CD4-positive, alpha-beta T cell (primary cell): ENCODE results near the gene ZNF280D. TPM values are rescaled to one million over a fixed set of nuclear protein-coding genes. Genes with fewer than 3 reads are reported as not detected.

Experiments used
- ATAC-seq: fragments of 200-7000 bp; cut with Tn5 transposase; one replicate; pipeline ENCODE4 v1.10.0; 2022; ENCODE audit warnings: mild to moderate bottlenecking; ENCODE audit not compliant: poor library complexity
- CTCF ChIA-PET: fragments of 350-600 bp; sonication (Branson Sonifier 250); formaldehyde crosslinking; loops from one replicate; lab custom pipeline; 2021; ENCODE audit warnings: antibody characterized with exemption, inconsistent platforms; lab: Charles Lee
- POLR2A ChIA-PET: fragments of 350-600 bp; sonication (Branson Sonifier 250); formaldehyde crosslinking; loops from one replicate; lab custom pipeline; 2021; ENCODE audit warnings: antibody characterized with exemption, inconsistent platforms; lab: Charles Lee
- DNase-seq, 14 experiments: peaks; one replicate each; pipeline ENCODE4 v3.0.0-alpha.2; 2013 to 2020; ENCODE audit warnings: mixed read lengths in 2 of 14
- H3K27ac ChIP-seq, 2 donors: one replicate each; pipeline versions ENCODE4 v1.5.1 to v1.7.0; 2013; ENCODE audit warnings: low read length in 2 of 2, low read depth in 1 of 2, mild to moderate bottlenecking in 1 of 2
- H3K27me3 ChIP-seq, 2 experiments: 1 replicate in 1 of 2; 2 replicates in 1 of 2; pipeline versions ENCODE4 v1.6.1 to v1.7.0; 2013; ENCODE audit warnings: low read length in 2 of 2, control low read depth in 1 of 2, mild to moderate bottlenecking in 1 of 2, moderate library complexity in 1 of 2; ENCODE audit not compliant: insufficient read depth in 2 of 2, control insufficient read depth in 1 of 2
- H3K36me3 ChIP-seq: one replicate; pipeline ENCODE4 v1.6.1; 2013; ENCODE audit warnings: low read length, control low read depth; ENCODE audit not compliant: insufficient read depth
- H3K4me1 ChIP-seq: one replicate; pipeline ENCODE4 v1.6.1; 2013; ENCODE audit warnings: low read length, control low read depth; ENCODE audit not compliant: insufficient read depth
- H3K4me3 ChIP-seq: one replicate; pipeline ENCODE4 v1.5.1; 2013; ENCODE audit warnings: mild to moderate bottlenecking, low read length, moderate library complexity
- H3K9me3 ChIP-seq, 2 experiments: 1 replicate in 1 of 2; 2 replicates in 1 of 2; pipeline versions ENCODE4 v1.6.1 to v1.7.0; 2013; ENCODE audit warnings: low read length in 2 of 2, mild to moderate bottlenecking in 2 of 2, control low read depth in 1 of 2, moderate library complexity in 1 of 2; ENCODE audit not compliant: control insufficient read depth in 1 of 2, insufficient read depth in 1 of 2
- H3K27ac Mint-ChIP-seq: one replicate; pipeline ENCODE4 v1.8.0; 2020; ENCODE audit warnings: mixed read lengths
- H3K27me3 Mint-ChIP-seq: one replicate; pipeline ENCODE4 v1.8.0; 2021; ENCODE audit warnings: mixed read lengths
- H3K36me3 Mint-ChIP-seq: one replicate; pipeline ENCODE4 v1.8.0; 2021; ENCODE audit warnings: low read depth, mixed read lengths
- H3K4me1 Mint-ChIP-seq: one replicate; pipeline ENCODE4 v1.8.0; 2021; ENCODE audit warnings: low read depth, mixed read lengths
- H3K4me3 Mint-ChIP-seq: one replicate; pipeline ENCODE4 v1.8.0; 2020; ENCODE audit warnings: mild to moderate bottlenecking, mixed read lengths
- H3K9me3 Mint-ChIP-seq: one replicate; pipeline ENCODE4 v1.8.0; 2020; ENCODE audit warnings: mixed read lengths
- CTCF ChIP-seq: fragments of 200-600 bp; IDR thresholded peaks from one replicate; pipeline ENCODE4 v1.8.0; 2022; ENCODE audit warnings: antibody characterized with exemption, mild to moderate bottlenecking
- intact Hi-C, 2 experiments: fragments of 100-400 bp; cut with DNase I in 1 of 2; cut with micrococcal nuclease in 1 of 2; formaldehyde crosslinking; loops; one replicate each; pipeline versions ENCODE4 v1.15.1 to v1.9.0; 2023 to 2025; cut with DNase I, micrococcal nuclease
- total RNA-seq, 174 experiments: library from RNA in 2 of 174; stranded (reverse) in 2 of 174; gene quantifications; one replicate each; pipeline ENCODE4 v1.2.3 and lab custom pipeline; 2021 to 2026

ZNF280D gene
- total RNA-seq, 2 experiments from 2014 or later = 27.2 to 30.3 TPM

DNA sequence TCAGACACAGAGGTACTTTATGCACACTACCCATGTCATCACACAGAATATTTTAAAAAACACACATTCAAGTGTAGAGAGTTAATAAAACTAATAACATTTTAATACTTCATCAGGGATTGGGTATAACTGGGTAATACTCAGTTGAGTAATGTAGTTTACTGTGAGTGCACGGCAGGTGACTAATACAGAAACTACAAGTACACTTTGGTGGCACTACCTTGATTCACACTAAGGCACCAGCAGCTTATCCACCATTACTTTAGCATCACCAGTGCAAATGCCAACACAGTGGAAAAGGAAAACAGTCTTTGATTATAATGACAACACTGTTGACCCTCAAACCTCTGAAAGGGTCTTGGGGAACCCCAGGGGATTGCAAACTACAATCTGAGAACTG is 33.6 kb downstream of the ZNF280D start:
- Mint-ChIP-seq H3K4me1 (no peaks in the 10 kb centered on the region), H3K4me3 (no peak overlapping the region), H3K36me3 (peaks cover 71% of the 10 kb centered on the region), H3K9me3 (no peaks in the 10 kb centered on the region), H3K27me3 (no peaks in the 10 kb centered on the region), H3K27ac (no peak overlapping the region)
- DNase-seq (no peak), ATAC-seq (no peak)
- TF ChIP-seq CTCF = no peak
- Histone ChIP-seq H3K4me1 (no peaks in the 10 kb centered on the region), H3K4me3 (no peak overlapping the region), H3K27me3 (no peaks in the 10 kb centered on the region), H3K36me3 (peaks cover 54% of the 10 kb centered on the region), H3K27ac (no peak overlapping the region), H3K9me3 (no peaks in the 10 kb centered on the region)
- CTCF ChIA-PET = no interaction called here
- POLR2A ChIA-PET = no interaction called here
- intact Hi-C loops = no loop called here

DNA sequence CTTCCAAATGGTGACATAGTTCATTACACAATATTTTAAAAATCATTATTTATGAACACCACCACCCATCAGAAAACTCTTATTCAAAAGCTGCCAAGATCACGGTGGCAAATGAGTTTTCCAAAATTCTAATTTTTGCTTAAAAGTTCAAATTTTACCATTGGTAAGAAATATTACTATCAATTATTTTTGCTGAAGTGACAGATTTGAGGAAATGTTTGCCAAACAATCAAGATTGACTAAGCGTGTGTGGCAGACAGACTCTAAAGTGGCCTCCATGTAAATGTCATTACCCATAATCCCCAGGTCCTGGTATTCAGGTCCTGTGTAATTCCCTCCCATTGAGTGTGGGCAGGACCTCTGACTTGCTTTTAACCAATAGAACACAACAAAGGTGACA is 35.0 kb downstream of the ZNF280D start:
- no peaks in the 10 kb centered on the region for H3K9me3 Mint-ChIP-seq
- ATAC-seq = no peak
- intact Hi-C loops = no loop called here
- TF ChIP-seq CTCF = no peak
- Histone ChIP-seq H3K27ac (no peak overlapping the region), H3K36me3 (peaks cover 43% of the 10 kb centered on the region), H3K9me3 (no peaks in the 10 kb centered on the region), H3K4me1 (no peaks in the 10 kb centered on the region), H3K4me3 (no peak overlapping the region), H3K27me3 (no peaks in the 10 kb centered on the region)
- POLR2A ChIA-PET = no interaction called here
- no peaks in the 10 kb centered on the region for H3K4me1 Mint-ChIP-seq
- peaks cover 58% of the 10 kb centered on the region for H3K36me3 Mint-ChIP-seq
- DNase-seq = no peak
- H3K4me3 Mint-ChIP-seq = no peak overlapping the region
- no peaks in the 10 kb centered on the region for H3K27me3 Mint-ChIP-seq
- CTCF ChIA-PET = no interaction called here
- H3K27ac Mint-ChIP-seq = no peak overlapping the region

DNA sequence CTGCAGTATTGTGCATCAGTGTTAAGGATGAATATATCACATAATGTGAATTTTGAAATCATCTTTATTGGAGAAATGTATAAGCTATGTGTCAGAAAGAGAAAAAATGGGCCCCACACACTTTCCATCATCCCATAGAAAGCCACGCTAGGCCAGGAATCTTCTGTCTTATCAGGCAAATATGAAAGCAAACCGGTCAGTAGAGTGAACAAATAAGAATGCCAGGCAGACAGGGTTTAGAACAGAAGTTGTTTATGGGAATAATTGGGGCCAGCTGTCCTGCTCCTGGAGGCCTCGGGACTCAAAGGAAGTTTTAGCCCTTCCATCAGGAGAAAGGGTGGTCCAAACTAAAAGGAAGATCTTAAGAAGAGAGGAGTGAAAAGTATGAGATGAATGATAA is 39.5 kb downstream of the ZNF280D start:
- DNase-seq (no peak), ATAC-seq (no peak)
- Mint-ChIP-seq H3K36me3 (peaks cover 24% of the 10 kb centered on the region), H3K27me3 (no peaks in the 10 kb centered on the region), H3K4me3 (no peak overlapping the region), H3K27ac (no peak overlapping the region), H3K9me3 (no peaks in the 10 kb centered on the region), H3K4me1 (no peaks in the 10 kb centered on the region)
- POLR2A ChIA-PET = no interaction called here
- Histone ChIP-seq H3K4me1 (no peaks in the 10 kb centered on the region), H3K27me3 (no peaks in the 10 kb centered on the region), H3K36me3 (peaks cover 17% of the 10 kb centered on the region), H3K27ac (no peak overlapping the region), H3K4me3 (no peak overlapping the region), H3K9me3 (no peaks in the 10 kb centered on the region)
- TF ChIP-seq CTCF = no peak
- intact Hi-C loops = no loop called here
- CTCF ChIA-PET = interaction anchor here (0.6 kb wide), 1 partner anchor 19 kb away, joined by 3 read pairs; no protein-coding TSS in a partner anchor
